GM23338 (cell line): ENCODE measurements around the gene SP100.

Experiments
- ETS1 ChIP-seq: IDR thresholded peaks from 2 replicates; pipeline ENCODE4 v1.6.1; 2016; ENCODE audit warnings: antibody characterized with exemption
- EZH2 ChIP-seq: fragments of 200-600 bp; sonication (generic); IDR thresholded peaks from one replicate; pipeline ENCODE4 v1.8.0; 2017; ENCODE audit warnings: antibody characterized with exemption, mild to moderate bottlenecking, low read depth; ENCODE audit not compliant: unreplicated experiment
- EZH2phosphoT487 ChIP-seq: fragments of 200-600 bp; sonication (generic); IDR thresholded peaks from one replicate; pipeline ENCODE4 v1.8.1; 2018; ENCODE audit warnings: antibody characterized with exemption; ENCODE audit not compliant: unreplicated experiment
- POLR2AphosphoS5 ChIP-seq: IDR thresholded peaks from 2 replicates; pipeline ENCODE4 v1.6.1; 2016; ENCODE audit warnings: antibody characterized with exemption, low read depth
- TF ChIP-seq, protein P1 (sequence below), 2 experiments: fragments of 200-600 bp in 1 of 2; sonication (generic) in 1 of 2; conservative IDR thresholded peaks; 2 replicates each; pipeline versions ENCODE4 v1.5.1 to v1.6.1; 2016 to 2017; ENCODE audit warnings: antibody characterized with exemption in 2 of 2, low read depth in 2 of 2, mild to moderate bottlenecking in 2 of 2, moderate library complexity in 1 of 2
- TF ChIP-seq, protein P2 (sequence below): IDR thresholded peaks from one replicate; pipeline ENCODE4 v1.6.1; 2018; ENCODE audit warnings: antibody characterized with exemption; ENCODE audit not compliant: unreplicated experiment

- TF ChIP-seq EZH2 (no peak), POLR2AphosphoS5 (no peak), EZH2phosphoT487 (no peak), ETS1 (no peak)
- TF ChIP-seq, protein P1, sequence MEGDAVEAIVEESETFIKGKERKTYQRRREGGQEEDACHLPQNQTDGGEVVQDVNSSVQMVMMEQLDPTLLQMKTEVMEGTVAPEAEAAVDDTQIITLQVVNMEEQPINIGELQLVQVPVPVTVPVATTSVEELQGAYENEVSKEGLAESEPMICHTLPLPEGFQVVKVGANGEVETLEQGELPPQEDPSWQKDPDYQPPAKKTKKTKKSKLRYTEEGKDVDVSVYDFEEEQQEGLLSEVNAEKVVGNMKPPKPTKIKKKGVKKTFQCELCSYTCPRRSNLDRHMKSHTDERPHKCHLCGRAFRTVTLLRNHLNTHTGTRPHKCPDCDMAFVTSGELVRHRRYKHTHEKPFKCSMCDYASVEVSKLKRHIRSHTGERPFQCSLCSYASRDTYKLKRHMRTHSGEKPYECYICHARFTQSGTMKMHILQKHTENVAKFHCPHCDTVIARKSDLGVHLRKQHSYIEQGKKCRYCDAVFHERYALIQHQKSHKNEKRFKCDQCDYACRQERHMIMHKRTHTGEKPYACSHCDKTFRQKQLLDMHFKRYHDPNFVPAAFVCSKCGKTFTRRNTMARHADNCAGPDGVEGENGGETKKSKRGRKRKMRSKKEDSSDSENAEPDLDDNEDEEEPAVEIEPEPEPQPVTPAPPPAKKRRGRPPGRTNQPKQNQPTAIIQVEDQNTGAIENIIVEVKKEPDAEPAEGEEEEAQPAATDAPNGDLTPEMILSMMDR (conservative IDR thresholded peaks at IDR 0.05; ENCODE audit: low read depth in 2 of 2), result no peak
- TF ChIP-seq, protein P2, sequence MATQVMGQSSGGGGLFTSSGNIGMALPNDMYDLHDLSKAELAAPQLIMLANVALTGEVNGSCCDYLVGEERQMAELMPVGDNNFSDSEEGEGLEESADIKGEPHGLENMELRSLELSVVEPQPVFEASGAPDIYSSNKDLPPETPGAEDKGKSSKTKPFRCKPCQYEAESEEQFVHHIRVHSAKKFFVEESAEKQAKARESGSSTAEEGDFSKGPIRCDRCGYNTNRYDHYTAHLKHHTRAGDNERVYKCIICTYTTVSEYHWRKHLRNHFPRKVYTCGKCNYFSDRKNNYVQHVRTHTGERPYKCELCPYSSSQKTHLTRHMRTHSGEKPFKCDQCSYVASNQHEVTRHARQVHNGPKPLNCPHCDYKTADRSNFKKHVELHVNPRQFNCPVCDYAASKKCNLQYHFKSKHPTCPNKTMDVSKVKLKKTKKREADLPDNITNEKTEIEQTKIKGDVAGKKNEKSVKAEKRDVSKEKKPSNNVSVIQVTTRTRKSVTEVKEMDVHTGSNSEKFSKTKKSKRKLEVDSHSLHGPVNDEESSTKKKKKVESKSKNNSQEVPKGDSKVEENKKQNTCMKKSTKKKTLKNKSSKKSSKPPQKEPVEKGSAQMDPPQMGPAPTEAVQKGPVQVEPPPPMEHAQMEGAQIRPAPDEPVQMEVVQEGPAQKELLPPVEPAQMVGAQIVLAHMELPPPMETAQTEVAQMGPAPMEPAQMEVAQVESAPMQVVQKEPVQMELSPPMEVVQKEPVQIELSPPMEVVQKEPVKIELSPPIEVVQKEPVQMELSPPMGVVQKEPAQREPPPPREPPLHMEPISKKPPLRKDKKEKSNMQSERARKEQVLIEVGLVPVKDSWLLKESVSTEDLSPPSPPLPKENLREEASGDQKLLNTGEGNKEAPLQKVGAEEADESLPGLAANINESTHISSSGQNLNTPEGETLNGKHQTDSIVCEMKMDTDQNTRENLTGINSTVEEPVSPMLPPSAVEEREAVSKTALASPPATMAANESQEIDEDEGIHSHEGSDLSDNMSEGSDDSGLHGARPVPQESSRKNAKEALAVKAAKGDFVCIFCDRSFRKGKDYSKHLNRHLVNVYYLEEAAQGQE, result no peak
These were observed 121.6 kb downstream of the SP100 start for GRCh38 chr2:230537531-230537976.
